ENCODE measurements around the gene BSDC1.

DNA sequence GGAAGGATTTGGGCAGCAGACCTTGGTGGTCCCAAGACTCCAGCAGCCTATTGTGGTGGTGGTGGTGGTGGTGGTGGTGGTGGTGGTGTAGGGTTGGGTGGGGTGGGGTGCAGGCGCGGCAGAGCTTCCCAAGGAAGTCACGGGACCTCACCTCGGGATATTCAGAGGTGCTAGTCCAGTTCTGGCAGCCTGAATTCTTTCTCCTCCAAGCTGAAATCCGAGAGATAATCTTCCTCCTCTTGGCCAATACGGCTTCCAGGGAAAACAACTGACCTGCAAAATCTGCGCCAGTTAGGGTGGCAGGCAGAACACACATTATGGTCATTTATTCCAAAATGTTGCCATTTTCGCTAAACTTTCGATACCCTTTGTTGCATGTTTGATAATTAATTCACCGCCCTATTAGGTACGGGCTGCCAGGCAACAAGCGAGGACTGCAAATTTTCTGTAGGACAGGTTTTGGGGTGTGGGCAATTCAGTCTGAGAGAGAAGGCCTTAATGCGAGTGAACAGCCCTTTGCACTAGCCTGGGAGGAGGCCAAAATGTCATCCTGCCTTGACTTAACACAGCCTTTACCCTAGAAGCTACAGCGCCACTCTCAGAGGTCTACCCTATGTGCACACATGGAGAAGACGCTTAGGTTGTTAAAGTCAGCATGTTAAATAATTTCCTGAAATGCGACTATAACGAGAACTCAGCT lies 33.2 kb upstream of the BSDC1 start:
- TF ChIP-seq EZH2 (IDR thresholded peaks at IDR 0.05; ENCODE audit: borderline replicate concordance, insufficient read depth, low read length, poor library complexity, severe bottlenecking): no peak
- TF ChIP-seq CTCF (IDR thresholded peaks at IDR 0.05; ENCODE audit: poor library complexity, severe bottlenecking): no peak
- no peak for TF ChIP-seq EP300 (conservative IDR thresholded peaks at IDR 0.05; ENCODE audit: poor library complexity, severe bottlenecking)
- TF ChIP-seq RAD21 (conservative IDR thresholded peaks at IDR 0.05): no peak
- TF ChIP-seq, protein P1, sequence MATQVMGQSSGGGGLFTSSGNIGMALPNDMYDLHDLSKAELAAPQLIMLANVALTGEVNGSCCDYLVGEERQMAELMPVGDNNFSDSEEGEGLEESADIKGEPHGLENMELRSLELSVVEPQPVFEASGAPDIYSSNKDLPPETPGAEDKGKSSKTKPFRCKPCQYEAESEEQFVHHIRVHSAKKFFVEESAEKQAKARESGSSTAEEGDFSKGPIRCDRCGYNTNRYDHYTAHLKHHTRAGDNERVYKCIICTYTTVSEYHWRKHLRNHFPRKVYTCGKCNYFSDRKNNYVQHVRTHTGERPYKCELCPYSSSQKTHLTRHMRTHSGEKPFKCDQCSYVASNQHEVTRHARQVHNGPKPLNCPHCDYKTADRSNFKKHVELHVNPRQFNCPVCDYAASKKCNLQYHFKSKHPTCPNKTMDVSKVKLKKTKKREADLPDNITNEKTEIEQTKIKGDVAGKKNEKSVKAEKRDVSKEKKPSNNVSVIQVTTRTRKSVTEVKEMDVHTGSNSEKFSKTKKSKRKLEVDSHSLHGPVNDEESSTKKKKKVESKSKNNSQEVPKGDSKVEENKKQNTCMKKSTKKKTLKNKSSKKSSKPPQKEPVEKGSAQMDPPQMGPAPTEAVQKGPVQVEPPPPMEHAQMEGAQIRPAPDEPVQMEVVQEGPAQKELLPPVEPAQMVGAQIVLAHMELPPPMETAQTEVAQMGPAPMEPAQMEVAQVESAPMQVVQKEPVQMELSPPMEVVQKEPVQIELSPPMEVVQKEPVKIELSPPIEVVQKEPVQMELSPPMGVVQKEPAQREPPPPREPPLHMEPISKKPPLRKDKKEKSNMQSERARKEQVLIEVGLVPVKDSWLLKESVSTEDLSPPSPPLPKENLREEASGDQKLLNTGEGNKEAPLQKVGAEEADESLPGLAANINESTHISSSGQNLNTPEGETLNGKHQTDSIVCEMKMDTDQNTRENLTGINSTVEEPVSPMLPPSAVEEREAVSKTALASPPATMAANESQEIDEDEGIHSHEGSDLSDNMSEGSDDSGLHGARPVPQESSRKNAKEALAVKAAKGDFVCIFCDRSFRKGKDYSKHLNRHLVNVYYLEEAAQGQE (IDR thresholded peaks at IDR 0.05; ENCODE audit: borderline replicate concordance): no peak
- no peak for TF ChIP-seq TAF1 (IDR thresholded peaks at IDR 0.05; ENCODE audit: low read depth)
- TF ChIP-seq POLR2AphosphoS5 (IDR thresholded peaks at IDR 0.05): no peak
